GM12878 (cell line): ENCODE data around the gene IRF6. TPM values are rescaled to one million over a fixed set of nuclear protein-coding genes. Genes with fewer than 3 reads are reported as not detected.

ENCODE experiments used
- ATAC-seq: fragments of 200-7000 bp; cut with Tn5 transposase; 3 replicates; pipeline ENCODE4 v1.9.1; 2020; ENCODE audit warnings: mild to moderate bottlenecking, moderate library complexity
- BruUV-seq: library from RNA; stranded (reverse); fragments of 400-500 nt; replicated peaks from 2 replicates; lab custom pipeline; 2021; lab: Mats Ljungman, UMichigan
- CTCF ChIA-PET: fragments of 300-600 bp; sonication (Branson Sonifier 250); formaldehyde crosslinking; extraction: SDS; loops from one replicate; lab custom pipeline; 2021; ENCODE audit warnings: inconsistent platforms; lab: Yijun Ruan, JAX
- POLR2A ChIA-PET: fragments of 350-600 bp; formaldehyde crosslinking; extraction: SDS; loops from one replicate; lab custom pipeline; 2021; ENCODE audit warnings: inconsistent platforms; lab: Charles Lee
- RAD21 ChIA-PET: fragments of 300-600 bp; sonication (Branson Sonifier 250); formaldehyde crosslinking; loops from one replicate; lab custom pipeline; 2023; ENCODE audit warnings: antibody characterized with exemption; ENCODE audit not compliant: unreplicated experiment; lab: Charles Lee
- SMC1A ChIA-PET: fragments of 300-600 bp; sonication (Branson Sonifier 250); formaldehyde crosslinking; loops from one replicate; lab custom pipeline; 2023; ENCODE audit not compliant: unreplicated experiment, uncharacterized antibody; lab: Charles Lee
- DNase-seq: peaks from one replicate; pipeline ENCODE4 v3.0.0-alpha.2; 2011; ENCODE audit warnings: low read depth, low spot score
- FAIRE-seq: peaks from 3 replicates; lab custom pipeline; 2011; peaks lifted over from hg19 to GRCh38; lab: Jason Lieb, UNC
- H2AFZ ChIP-seq: 2 replicates; pipeline ENCODE4 v1.6.0; 2011; ENCODE audit warnings: low read depth, low read length, control low read depth; ENCODE audit not compliant: control insufficient read depth
- H3K27ac ChIP-seq: 2 replicates; pipeline ENCODE4 v1.5.1; 2011; ENCODE audit warnings: control low read depth; ENCODE audit not compliant: control insufficient read depth, insufficient read depth
- H3K27me3 ChIP-seq, 2 experiments: replicated peaks in 1 of 2; 2 replicates each; pipeline versions ENCODE4 v1.6.0 to v1.6.1; 2011; ENCODE audit warnings: low read length in 1 of 2; ENCODE audit not compliant: control insufficient read depth in 2 of 2, insufficient read depth in 2 of 2
- H3K36me3 ChIP-seq, 2 experiments: 2 replicates each; pipeline ENCODE4 v1.5.1; 2011; ENCODE audit warnings: low read length in 1 of 2; ENCODE audit not compliant: control insufficient read depth in 2 of 2, insufficient read depth in 2 of 2
- H3K4me1 ChIP-seq: 2 replicates; pipeline ENCODE4 v1.6.1; 2011; ENCODE audit warnings: mild to moderate bottlenecking, low read length, moderate library complexity, mixed read lengths; ENCODE audit not compliant: control insufficient read depth, insufficient read depth
- H3K4me2 ChIP-seq: 2 replicates; pipeline ENCODE4 v1.6.0; 2011; ENCODE audit warnings: control low read depth; ENCODE audit not compliant: control insufficient read depth, insufficient read depth
- H3K4me3 ChIP-seq: fragments of 200-600 bp; sonication (generic); 2 replicates; pipeline ENCODE4 v1.5.1; 2016
- H3K79me2 ChIP-seq: 2 replicates; pipeline ENCODE4 v1.6.0; 2011; ENCODE audit warnings: low read length; ENCODE audit not compliant: control insufficient read depth, insufficient read depth
- H3K9ac ChIP-seq: 2 replicates; pipeline ENCODE4 v1.8.0; 2011; ENCODE audit warnings: low read length, control low read depth, mixed read lengths; ENCODE audit not compliant: control insufficient read depth, insufficient read depth
- H3K9me3 ChIP-seq: replicated peaks from 3 replicates; pipeline ENCODE4 v1.5.1; 2011; ENCODE audit warnings: mild to moderate bottlenecking, low read length; ENCODE audit not compliant: control insufficient read depth, insufficient read depth
- H4K20me1 ChIP-seq: 2 replicates; pipeline ENCODE4 v1.6.0; 2011; ENCODE audit not compliant: control insufficient read depth, insufficient read depth
- ATF7 ChIP-seq: fragments of 450-650 bp; IDR thresholded peaks from 2 replicates; pipeline ENCODE4 v1.6.1; 2016; ENCODE audit warnings: low read depth, mild to moderate bottlenecking
- CHD4 ChIP-seq: fragments of 200-600 bp; sonication (generic); IDR thresholded peaks from 2 replicates; pipeline ENCODE4 v1.6.1; 2016; ENCODE audit warnings: mild to moderate bottlenecking
- JUND ChIP-seq: IDR thresholded peaks from 2 replicates; pipeline ENCODE4 v1.6.1; 2012; ENCODE audit warnings: low read depth, mild to moderate bottlenecking, low read length, improper control_type of control experiment, moderate library complexity
- MTA3 ChIP-seq: IDR thresholded peaks from 2 replicates; pipeline ENCODE4 v1.6.1; 2012; ENCODE audit warnings: low read length, inconsistent platforms, borderline replicate concordance
- MYC ChIP-seq: IDR thresholded peaks from 2 replicates; pipeline ENCODE4 v1.6.1; 2011; ENCODE audit warnings: mild to moderate bottlenecking, low read length, moderate library complexity, inconsistent platforms; ENCODE audit not compliant: insufficient read depth, insufficient replicate concordance, insufficient read length, severe bottlenecking
- NKRF ChIP-seq: fragments of 450-650 bp; conservative IDR thresholded peaks from 2 replicates; pipeline ENCODE4 v1.6.1; 2017; ENCODE audit warnings: mild to moderate bottlenecking, moderate library complexity
- RUNX3 ChIP-seq: IDR thresholded peaks from 2 replicates; pipeline ENCODE4 v1.6.1; 2012; ENCODE audit warnings: low read length, inconsistent platforms
- SP1 ChIP-seq: IDR thresholded peaks from one replicate; pipeline ENCODE4 v1.6.1; 2011; ENCODE audit warnings: low read depth, low read length
- SUPT20H ChIP-seq: IDR thresholded peaks from 2 replicates; pipeline ENCODE4 v1.6.1; 2011; ENCODE audit warnings: low read depth, mild to moderate bottlenecking, low read length, moderate library complexity, borderline replicate concordance; ENCODE audit not compliant: control insufficient read depth
- ZNF217 ChIP-seq: fragments of 450-650 bp; IDR thresholded peaks from 2 replicates; pipeline ENCODE4 v1.6.1; 2017; ENCODE audit warnings: antibody characterized with exemption, mild to moderate bottlenecking
- WGBS: methylation state at CpG from one replicate; pipeline ENCODE4 v1.1.6; 2016; ENCODE audit warnings: low lambda C conversion rate; ENCODE audit not compliant: insufficient replicate concordance, insufficient coverage; ENCODE audit errors: missing lambda C conversion rate; 5-methylcytosine and 5-hydroxymethylcytosine counted together
- in situ Hi-C: fragments of 300-500 bp; cut with MboI; formaldehyde crosslinking; loops from 9 replicates; pipeline ENCODE4 v1.14.3; 2018; ENCODE audit warnings: mixed read lengths
- intact Hi-C: fragments of 100-400 bp; cut with micrococcal nuclease; formaldehyde crosslinking; loops from one replicate; pipeline ENCODE4 v1.14.2; 2022; ENCODE audit not compliant: unreplicated experiment
- polyA plus RNA-seq, 11 experiments: library from polyadenylated mRNA; depleted of rRNA in 4 of 11; unstranded in 6 of 11; stranded (reverse) in 5 of 11; fragments of >200 nt; fragmentation: Nextera tagmentation in 4 of 11; fragmentation: Illumina TruSeq in 1 of 11; extraction: Ambion mirVana in 4 of 11; extraction: Trizol in 1 of 11; gene quantifications; 1 replicate in 1 of 11; 2 replicates in 10 of 11; pipeline versions ENCODE4 v1.2.1 to v1.2.3, GENCODE V29; 2011 to 2016; ENCODE audit warnings: inconsistent platforms in 2 of 11, missing spikeins in 2 of 11, low read depth in 1 of 11
- total RNA-seq, 4 experiments: library from RNA; depleted of rRNA in 3 of 4; stranded (reverse); fragments of >200 nt in 3 of 4; fragmentation: Illumina TruSeq in 1 of 4; extraction: Trizol in 1 of 4; gene quantifications; 2 replicates each; pipeline versions ENCODE4 v1.2.1 to v1.2.3, GENCODE V29; 2013 to 2021

Gene IRF6
- total and polyA plus RNA-seq, 10 of the 15 experiments (the other 5 are each of a cell fraction or from before 2014, with no cell fraction given): 0.04 to 0.50 (median 0.09) TPM; not detected in 1

DNA sequence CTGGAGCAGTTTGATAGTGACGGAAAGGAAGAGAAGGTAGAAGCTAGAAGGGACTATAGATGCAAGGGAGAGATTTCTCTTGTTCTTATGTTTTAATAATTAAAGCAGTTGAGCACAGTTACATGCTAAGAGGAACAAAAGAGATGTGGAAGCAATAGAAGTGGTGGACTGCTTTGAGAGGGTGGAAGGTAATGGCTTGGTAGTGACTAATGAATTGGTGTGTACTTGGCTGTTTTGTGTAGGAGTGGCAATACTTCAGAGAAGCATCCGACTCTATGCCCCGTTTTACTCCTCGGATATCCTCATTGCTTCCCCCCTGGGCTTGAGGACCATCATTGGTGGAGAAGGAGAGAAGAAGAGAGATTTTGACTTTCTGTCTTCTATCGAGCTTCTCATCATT lies 34.7 kb upstream of the IRF6 start:
- DNase-seq (no peak), FAIRE-seq (no peak), ATAC-seq (no peak)
- in situ Hi-C loops (no loop called here), intact Hi-C loops (no loop called here)
- Histone ChIP-seq H3K36me3 (peaks cover 22 to 48% of the 10 kb centered on the region in 2 experiments), H3K4me3 (no peak overlapping the region), H3K9me3 (no peaks in the 10 kb centered on the region), H3K79me2 (no peaks in the 10 kb centered on the region), H3K4me2 (no peak overlapping the region), H3K4me1 (no peaks in the 10 kb centered on the region), H3K9ac (no peak overlapping the region), H3K27me3 (no peaks in the 10 kb centered on the region), H3K27ac (no peak overlapping the region), H4K20me1 (no peaks in the 10 kb centered on the region), H2AFZ (no peak overlapping the region)
- no TSS peak for BruUV-seq
- ChIA-PET POLR2A (interaction anchor here (0.5 to 0.8 kb wide), 2 partner anchors 10 to 34 kb away, joined by 3 to 8 read pairs; no protein-coding TSS in a partner anchor), CTCF (interaction anchor here (1.0 to 3.8 kb wide), 2 partner anchors 17 to 20 kb away, joined by 3 to 20 read pairs; no protein-coding TSS in a partner anchor), SMC1A (interaction anchor here (1.4 kb wide), 1 partner anchor 10 kb away, joined by 8 read pairs; no protein-coding TSS in a partner anchor), RAD21 (no interaction called here)
- no peak for TF ChIP-seq CHD4
- TF ChIP-seq ATF7: no peak
- no peak for TF ChIP-seq RUNX3
- TF ChIP-seq JUND: no peak
- no peak for TF ChIP-seq SUPT20H
- no peak for TF ChIP-seq SP1
- no peak for TF ChIP-seq MTA3
- no peak for TF ChIP-seq NKRF
- TF ChIP-seq ZNF217: no peak
- no peak for TF ChIP-seq MYC
- 83% methylated on average over 5 of the region's 5 CpGs for WGBS
